Liver (tissue), 3 donors: ENCODE results near the gene SKAP1.

Experiments used
- GABPA ChIP-seq, 2 donors: IDR thresholded peaks in 1 of 2; conservative IDR thresholded peaks in 1 of 2; 2 replicates each; pipeline ENCODE4 v1.6.1; 2016; ENCODE audit warnings: antibody characterized with exemption in 2 of 2, mild to moderate bottlenecking in 1 of 2, moderate library complexity in 1 of 2
- NR2F2 ChIP-seq: IDR thresholded peaks from 2 replicates; pipeline ENCODE4 v1.6.1; 2016; ENCODE audit warnings: antibody characterized with exemption
- RAD21 ChIP-seq, 2 donors: IDR thresholded peaks; 2 replicates each; pipeline ENCODE4 v1.6.1; 2016; ENCODE audit warnings: antibody characterized with exemption in 2 of 2, mild to moderate bottlenecking in 2 of 2
- TAF1 ChIP-seq: conservative IDR thresholded peaks from 2 replicates; pipeline ENCODE4 v1.6.1; 2016; ENCODE audit warnings: antibody characterized with exemption, mild to moderate bottlenecking
- ZBTB33 ChIP-seq: IDR thresholded peaks from 2 replicates; pipeline ENCODE4 v1.6.1; 2016; ENCODE audit warnings: antibody characterized with exemption
- TF ChIP-seq, protein P1 (sequence below): fragments of 150-350 bp; IDR thresholded peaks from 2 replicates; pipeline ENCODE4 v1.5.1; 2017; ENCODE audit warnings: improper control_type of control experiment, low read depth, low read length; ENCODE audit not compliant: missing input control
- TF ChIP-seq, protein P2 (sequence below): IDR thresholded peaks from 2 replicates; pipeline ENCODE4 v1.6.1; 2016; ENCODE audit warnings: antibody characterized with exemption
- TF ChIP-seq, protein P3 (sequence below): IDR thresholded peaks from 2 replicates; pipeline ENCODE4 v1.6.1; 2016; ENCODE audit warnings: antibody characterized with exemption, mild to moderate bottlenecking
- donor health status: healthy.
- donor health status: healthy.

DNA sequence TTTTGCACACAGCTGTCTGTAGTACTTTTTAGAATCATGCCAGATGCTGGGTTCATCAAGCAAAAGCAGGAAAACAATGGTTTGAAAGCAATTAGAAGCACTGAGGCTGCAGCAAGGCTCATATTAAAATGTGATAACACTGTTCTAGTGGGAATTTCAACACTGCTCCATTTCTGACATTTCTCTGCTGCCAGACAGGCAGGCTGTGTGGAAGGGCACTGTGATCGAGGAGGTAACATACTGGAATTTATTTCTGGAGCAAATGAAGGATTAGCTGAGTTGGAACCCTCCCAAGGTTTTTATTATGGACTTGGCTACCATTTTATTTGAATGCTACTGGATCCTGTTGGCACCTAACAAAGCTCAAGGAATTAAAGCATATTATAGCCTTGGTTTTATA lies 66.9 kb downstream of the SKAP1 start:
- TF ChIP-seq TAF1, result no peak
- TF ChIP-seq, protein P1, sequence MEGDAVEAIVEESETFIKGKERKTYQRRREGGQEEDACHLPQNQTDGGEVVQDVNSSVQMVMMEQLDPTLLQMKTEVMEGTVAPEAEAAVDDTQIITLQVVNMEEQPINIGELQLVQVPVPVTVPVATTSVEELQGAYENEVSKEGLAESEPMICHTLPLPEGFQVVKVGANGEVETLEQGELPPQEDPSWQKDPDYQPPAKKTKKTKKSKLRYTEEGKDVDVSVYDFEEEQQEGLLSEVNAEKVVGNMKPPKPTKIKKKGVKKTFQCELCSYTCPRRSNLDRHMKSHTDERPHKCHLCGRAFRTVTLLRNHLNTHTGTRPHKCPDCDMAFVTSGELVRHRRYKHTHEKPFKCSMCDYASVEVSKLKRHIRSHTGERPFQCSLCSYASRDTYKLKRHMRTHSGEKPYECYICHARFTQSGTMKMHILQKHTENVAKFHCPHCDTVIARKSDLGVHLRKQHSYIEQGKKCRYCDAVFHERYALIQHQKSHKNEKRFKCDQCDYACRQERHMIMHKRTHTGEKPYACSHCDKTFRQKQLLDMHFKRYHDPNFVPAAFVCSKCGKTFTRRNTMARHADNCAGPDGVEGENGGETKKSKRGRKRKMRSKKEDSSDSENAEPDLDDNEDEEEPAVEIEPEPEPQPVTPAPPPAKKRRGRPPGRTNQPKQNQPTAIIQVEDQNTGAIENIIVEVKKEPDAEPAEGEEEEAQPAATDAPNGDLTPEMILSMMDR, result no peak
- TF ChIP-seq NR2F2, result no peak
- no peak for TF ChIP-seq RAD21 (IDR thresholded peaks at IDR 0.05)
- TF ChIP-seq, protein P2, sequence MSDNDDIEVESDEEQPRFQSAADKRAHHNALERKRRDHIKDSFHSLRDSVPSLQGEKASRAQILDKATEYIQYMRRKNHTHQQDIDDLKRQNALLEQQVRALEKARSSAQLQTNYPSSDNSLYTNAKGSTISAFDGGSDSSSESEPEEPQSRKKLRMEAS, result no peak
- no peak for TF ChIP-seq GABPA (IDR thresholded peaks at IDR 0.05 in 1 of 2, conservative IDR thresholded peaks at IDR 0.05 in 1 of 2)
- TF ChIP-seq, protein P3, sequence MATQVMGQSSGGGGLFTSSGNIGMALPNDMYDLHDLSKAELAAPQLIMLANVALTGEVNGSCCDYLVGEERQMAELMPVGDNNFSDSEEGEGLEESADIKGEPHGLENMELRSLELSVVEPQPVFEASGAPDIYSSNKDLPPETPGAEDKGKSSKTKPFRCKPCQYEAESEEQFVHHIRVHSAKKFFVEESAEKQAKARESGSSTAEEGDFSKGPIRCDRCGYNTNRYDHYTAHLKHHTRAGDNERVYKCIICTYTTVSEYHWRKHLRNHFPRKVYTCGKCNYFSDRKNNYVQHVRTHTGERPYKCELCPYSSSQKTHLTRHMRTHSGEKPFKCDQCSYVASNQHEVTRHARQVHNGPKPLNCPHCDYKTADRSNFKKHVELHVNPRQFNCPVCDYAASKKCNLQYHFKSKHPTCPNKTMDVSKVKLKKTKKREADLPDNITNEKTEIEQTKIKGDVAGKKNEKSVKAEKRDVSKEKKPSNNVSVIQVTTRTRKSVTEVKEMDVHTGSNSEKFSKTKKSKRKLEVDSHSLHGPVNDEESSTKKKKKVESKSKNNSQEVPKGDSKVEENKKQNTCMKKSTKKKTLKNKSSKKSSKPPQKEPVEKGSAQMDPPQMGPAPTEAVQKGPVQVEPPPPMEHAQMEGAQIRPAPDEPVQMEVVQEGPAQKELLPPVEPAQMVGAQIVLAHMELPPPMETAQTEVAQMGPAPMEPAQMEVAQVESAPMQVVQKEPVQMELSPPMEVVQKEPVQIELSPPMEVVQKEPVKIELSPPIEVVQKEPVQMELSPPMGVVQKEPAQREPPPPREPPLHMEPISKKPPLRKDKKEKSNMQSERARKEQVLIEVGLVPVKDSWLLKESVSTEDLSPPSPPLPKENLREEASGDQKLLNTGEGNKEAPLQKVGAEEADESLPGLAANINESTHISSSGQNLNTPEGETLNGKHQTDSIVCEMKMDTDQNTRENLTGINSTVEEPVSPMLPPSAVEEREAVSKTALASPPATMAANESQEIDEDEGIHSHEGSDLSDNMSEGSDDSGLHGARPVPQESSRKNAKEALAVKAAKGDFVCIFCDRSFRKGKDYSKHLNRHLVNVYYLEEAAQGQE, result no peak
- no peak for TF ChIP-seq ZBTB33
